Central memory CD4-positive, alpha-beta T cell (primary cell): ENCODE measurements around the gene CDT1.

Experiments used
- DNase-seq: peaks from one replicate; pipeline ENCODE4 v3.0.0; 2022
- total RNA-seq, 3 experiments: gene quantifications; one replicate each; lab custom pipeline; 2026; lab: John Stamatoyannopoulos, UW

CDT1 gene
- total RNA-seq = 0.22 to 47.7 (median 4.6) reads per million in 3 experiments

DNA sequence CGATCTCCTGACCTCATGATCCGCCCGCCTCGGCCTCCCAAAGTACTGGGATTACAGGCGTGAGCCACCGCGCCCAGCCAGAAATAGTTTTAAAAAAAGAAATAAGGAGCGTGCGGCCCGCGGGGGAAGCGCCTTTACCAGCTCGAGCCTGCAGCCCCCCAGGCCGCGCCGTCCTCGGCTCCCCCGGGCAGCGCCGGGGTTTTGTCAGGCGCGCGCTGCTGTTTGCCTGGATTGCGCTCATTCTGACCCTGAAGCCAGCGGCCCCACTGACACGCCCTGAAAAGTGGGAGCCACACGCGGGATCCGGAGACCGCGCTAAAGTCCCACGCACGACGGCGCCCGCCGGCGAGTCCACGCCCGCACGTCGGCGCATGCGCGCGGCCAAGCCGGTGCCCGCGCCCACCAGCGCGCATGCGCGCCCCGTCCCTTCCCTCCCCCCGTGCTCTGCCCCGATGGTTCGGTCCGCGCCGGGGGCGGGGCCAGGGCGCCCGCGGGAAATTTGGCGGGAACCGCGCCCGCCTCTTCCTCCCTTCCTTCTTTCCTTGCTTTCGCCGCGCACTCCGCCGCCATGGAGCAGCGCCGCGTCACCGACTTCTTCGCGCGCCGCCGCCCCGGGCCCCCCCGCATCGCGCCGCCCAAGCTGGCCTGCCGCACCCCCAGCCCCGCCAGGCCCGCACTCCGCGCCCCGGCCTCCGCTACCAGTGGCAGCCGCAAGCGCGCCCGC is at the start of gene CDT1:
CDT1 (plus strand) TSS at position 526 of the 724 bp plus-strand sequence; CDS start at position 569, 43 bp downstream.
- DNase-seq = peak; percentile 82

DNA sequence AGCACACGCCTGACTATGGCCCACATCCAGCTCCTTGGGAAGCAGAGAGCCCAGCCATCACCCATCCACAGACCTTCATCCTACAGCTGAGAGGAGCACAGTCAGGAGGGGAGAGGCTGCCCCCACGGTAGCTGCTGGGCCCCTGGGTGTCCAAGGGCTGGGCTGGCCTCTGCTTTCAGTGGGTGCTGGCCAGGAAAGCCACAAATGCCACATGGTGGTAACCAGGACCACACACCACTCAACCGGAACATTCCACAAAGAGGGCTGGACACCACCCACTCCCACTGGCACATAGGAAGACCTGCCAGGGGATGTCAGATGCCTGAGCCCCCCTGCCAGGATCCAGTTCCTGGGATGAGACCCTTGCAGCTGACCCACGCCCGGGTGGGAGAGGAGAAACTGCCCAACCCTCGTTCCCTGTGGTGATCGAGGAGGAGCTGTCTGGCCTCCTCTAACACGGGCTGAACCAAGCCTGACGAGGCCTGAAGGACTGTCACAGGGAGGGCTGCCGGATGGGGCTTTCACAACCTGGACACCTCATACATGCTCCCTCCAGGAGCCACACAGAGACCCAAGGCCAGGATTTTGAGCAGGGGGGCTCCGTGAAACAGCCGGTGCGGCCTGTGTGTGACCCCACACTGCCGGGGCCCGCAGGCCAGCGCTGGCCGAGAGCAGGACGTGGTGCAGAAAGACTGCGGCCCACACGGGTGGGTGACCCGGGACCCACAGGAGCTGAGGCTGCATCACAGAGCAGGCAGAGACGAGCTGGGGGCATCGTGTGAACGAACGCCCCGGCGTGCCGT is 49.3 kb upstream of the CDT1 start:
- no peak for DNase-seq

DNA sequence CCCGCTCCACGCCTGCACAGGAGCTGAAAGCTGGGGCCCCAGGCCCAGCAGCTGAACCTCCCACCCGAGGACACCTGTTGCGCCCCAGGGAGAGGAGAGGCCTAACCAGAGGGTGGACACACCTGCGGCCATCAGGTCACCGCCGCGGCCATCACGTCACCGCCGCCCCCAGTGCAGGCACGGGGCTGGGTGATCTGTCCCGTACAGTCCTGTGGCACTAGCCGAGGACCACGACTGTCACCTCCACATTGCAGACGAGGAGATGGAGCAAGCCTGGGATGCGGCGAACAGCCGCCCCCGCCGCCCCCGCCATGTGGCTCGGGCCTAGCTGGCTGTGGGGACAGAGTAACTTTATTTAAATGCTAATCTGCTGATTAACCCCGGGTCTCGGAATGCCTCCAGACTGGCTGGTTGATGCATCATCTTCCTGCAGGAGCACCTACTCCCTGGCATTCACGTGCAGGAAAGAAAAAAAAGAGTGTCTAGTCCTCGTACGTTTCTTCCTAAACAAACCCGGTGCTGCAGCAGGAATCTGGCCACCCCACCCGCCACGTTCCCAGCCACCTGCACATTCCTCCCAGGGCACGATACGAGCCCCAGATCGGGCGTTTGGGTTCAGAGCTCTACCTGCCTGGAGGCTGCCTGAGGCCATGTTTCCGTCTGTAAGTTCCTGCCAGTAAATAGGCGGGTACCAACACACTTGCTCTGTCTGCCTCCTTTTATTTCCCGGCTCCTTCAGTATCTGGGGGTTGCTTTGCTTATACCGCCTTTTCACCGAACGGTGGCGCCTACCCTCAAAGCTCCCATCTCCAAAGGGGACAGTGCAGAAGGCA is 48.5 kb upstream of the CDT1 start:
- DNase-seq = no peak

DNA sequence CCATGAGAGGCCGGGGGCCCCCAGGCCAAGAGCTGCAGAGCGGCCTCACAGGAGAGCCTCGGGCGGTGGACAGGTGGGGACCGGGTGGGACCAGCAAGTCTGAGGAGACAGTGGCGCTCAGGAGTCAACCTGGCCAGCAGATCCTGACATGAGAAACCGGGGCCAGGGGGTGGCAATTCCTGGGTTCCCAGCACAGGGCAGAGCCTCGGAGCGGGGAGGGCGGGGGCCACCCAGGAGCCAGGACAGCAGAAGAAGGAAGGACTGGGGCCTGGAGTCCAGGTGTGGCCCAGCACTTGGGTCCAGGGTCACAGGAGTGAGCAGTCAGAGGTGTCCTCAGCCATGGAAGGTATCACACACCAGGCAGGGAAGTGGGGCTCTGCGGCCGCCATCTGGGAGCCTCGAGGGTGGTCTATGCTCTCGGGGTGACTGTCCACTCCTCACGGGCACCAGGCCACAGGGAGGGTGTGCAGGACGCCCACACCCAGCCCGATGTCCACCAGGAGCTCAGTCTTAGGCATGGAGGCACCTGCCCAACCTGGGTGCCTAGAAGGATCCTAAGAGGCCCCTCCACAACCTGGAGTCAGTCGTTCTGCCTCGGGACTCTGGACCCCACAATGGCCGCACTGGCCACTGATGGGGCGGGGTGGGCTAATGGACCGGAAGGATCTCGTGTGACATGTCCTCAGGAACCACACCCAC is 47.7 kb upstream of the CDT1 start:
- no peak for DNase-seq

DNA sequence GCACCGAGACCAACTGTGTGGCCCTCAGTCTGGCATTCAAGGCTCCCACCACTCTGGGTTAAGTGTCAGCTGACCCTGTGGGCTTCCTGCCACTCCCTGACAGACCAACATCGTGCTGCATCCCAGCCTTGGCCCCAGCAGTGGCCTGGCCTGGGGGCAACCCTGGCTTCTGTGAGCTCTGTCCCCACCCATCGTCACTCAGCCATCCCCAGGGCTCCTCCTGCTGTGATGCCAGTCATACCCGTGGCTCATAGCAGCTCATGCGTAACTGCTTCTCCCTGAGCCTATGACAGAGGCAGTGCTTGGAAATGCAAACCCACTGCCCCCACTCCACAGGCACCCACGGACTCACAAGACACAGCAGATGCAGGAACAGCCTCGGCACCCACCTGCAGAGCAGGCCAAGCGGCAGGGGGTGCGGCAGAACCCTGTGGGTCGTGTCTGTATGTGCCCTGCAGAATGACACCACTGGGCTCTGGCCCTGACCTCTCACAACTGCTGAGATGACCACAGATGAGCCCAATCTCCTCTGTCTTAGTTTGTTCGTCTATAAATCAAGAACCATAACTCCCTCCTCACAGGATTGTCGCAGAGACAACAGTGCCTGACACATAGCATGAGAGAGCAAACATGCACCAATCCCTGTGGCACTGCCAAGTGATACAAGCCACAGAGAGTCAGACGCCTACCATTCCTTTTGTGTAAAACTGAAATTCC is 45.2 kb upstream of the CDT1 start:
- DNase-seq = no peak

DNA sequence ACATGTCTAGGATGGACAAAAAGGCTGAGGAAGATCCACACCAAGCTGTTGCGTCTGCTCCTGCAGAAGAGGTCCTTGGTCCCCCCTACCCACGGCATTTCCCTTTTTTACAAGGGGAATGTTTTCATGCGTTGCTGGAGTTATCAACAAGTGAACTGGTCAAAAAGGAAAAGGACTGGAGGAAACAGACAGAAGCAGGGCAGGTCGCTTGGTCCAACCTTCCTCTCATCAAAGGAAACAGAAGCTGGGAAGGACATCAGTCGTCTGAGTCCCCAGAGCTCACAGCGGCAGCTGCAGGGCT is 44.7 kb upstream of the CDT1 start:
- no peak for DNase-seq

DNA sequence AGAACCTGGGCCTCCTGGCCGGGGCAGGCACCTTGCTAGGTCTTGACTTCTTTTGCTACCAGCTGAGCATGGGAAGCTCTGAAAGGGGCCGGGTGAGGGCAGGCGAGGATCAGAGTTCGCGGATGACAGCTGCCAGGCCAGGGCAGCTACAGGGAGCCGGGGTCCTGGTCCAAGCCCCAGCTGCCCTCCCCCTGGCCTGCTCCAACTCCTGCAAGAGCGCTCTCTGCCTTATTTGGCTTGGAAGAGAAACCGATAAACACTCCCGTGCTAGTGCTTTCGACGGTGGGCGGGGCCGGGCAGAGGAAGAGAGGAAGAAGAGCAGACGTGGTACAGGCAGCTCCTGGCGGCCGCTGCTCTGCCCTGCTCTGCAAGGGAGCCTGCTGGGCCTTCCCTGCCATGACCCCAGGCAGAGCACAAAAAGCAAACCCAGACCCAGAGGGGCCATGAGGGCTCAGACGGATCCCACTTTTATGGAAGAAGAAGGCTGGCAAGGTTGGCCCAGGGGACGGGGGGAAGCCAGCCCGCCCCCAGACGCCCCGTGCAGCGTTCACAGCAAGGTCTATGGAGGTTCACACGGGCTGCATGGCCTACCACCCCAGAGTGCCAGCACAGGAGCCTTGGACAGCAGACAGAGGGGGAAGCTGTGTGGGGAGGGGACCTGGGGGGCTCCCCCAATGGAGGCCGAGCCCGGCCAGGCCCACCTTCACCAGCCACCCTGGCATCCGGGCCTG is 44.2 kb upstream of the CDT1 start:
- peak; percentile 64 for DNase-seq

DNA sequence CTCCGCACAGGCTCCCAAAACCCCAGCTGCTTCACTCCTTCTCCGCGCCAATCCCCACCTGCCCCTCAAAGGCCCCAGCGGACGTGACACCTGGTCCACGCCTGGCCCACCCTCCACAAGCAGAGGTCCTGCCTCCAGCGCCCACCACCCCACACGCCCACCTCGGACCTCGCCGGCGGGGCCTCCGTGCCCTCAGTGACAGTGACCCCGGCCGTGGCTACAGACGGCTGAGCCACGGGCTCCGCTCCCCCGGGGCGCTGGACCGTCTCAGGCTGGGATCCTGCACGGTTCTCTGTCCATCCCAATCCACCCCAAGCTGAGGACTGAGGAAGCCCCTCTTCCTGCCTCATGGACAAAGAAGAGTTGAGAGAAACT is 43.6 kb upstream of the CDT1 start:
- DNase-seq = no peak

DNA sequence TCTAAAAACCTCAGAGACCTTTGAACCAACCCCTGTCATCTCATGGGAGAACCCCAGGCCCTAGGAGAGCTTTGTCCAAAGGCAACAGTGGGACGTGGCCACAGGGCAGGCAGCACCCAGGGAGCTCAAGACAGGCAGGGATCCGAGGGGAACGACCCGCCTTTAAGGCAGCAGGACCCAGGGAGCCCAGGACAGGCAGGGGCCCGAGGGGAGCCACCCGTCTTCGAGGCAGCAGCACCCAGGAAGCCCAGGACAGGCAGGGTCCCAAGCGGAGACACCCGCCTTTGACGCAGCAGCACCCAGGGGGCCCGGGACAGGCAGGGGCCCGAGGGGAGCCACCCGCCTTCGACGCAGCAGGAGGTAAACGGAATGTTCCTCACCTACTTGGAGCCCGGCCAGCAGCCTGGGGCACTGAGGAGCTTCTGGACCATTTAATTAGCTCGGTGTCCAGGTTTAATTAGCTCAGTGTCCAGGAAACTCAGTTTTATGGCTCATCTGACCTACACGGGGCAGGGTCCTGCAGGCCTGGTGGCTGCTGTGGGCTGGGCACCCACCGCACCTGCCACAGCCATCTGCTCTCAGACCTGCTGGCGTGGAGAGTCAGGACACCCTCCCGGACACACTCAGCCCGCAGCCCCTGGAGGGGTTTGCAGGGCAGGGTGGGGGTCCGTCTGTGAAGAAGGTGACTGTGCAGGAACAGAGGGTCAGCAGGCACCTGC is 43.0 kb upstream of the CDT1 start:
- DNase-seq = no peak

DNA sequence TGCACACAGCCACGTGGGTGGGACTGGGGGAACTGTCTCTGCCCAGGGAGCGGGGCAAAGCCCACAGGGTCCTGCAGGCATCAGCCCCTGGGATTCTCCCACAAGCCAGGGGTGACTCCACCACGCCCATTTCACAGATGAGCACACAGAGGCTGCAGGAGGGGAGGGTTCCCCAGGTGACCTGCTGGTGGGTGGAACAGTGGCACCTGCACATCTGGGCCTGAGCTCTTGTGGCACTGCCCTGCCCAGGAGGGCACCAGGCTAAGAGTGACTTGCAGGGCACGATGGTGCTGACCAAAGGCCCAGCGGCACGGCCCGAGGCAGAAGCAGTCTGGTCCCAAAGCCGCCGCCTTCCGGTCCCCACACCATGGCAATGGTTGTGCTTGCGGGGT is 42.5 kb upstream of the CDT1 start:
- no peak for DNase-seq

DNA sequence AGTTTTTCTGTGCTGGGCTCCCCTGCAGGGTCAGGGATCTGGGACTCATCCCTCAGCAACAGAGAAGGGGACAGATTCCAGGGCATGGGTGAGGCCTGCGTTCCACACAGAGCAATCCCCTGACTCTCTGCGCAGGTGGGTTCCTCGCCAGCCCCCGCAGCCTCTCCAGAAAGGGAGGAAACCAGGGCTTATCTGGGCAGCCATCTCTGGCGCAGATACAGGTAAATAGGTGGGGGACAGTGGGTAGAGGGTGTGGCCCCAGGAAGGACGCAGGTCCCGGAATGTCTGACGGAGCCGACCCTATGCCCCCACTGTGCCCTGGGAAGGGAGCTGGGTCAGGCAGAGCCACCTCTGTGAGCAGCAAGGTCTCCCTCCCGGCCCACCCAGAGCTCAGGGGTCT is 41.8 kb upstream of the CDT1 start:
- DNase-seq = no peak

DNA sequence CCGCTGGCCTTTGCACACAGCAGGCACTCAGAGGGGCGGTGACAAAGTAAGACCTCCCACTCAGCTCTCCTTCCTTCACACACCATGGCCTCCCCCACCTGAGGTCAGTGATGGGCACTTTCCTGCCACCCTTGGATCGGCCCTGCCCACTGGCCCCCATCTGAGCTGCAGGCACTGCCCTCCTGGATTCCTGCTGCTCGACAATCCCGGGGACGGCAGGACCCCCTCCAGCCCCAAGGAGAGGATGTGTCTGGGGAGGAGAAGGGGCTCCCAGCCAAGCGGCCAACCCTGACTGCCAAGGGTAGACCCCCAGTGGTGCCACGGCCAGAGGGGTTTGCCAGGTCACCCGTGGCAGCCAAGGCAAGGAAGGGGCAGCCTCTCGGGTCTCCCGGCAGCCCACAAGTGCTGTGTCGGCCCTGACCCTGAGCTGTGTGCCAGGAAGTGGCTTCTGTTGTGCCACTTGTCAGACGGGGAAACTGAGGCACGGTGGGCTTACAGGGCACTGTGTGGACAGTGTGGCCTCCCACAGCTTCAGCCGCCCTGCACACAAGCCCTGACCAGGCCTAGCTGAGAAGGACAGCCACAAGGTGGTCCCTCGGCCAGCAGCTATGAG is 41.2 kb upstream of the CDT1 start:
- no peak for DNase-seq

DNA sequence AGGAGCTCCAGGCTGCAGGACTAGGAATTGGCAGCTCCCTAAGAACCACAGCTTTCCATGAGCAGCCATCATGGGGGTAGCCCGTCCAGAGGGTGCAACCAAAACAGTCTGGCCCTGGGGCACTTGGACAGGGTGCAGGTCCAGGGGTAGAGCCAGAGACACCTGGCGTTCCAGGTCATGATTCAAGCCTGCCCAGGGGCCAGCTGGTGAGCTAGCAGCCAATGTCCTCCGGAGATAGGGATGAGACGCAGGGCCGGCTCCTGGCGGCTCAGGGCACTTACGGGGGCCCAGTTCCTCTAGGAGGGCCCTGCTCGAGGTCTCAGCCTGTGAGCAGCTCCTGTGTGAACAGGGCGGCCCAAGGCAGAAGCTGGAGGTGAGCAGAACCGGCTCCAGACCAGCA is 40.6 kb upstream of the CDT1 start:
- DNase-seq = no peak

DNA sequence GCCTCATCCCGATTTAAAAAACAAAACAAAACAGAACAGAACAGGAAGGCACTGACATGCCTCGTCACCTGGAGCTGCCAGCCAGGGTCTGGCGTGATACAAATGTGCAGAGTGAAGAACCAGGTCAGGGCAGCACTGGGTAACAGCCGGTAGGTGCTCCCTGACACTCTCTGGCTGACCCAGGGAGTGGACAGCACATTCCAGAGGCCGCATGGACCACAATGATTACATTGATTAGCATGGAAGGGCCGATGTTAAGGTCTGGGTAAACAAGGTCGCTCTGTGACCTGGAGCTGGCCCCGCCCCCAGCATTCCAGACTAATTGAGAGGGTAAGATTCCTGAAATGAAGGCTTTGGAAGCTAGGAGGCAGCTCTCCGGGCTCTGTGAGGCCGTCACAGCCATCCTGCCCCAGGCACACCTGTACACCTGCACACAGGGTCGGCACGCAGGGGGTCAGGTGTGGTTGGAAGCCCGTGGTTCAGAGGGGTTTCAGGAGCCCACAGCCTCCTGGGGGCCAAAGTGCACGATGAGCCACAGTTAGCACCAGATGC is 40.0 kb upstream of the CDT1 start:
- DNase-seq = no peak

DNA sequence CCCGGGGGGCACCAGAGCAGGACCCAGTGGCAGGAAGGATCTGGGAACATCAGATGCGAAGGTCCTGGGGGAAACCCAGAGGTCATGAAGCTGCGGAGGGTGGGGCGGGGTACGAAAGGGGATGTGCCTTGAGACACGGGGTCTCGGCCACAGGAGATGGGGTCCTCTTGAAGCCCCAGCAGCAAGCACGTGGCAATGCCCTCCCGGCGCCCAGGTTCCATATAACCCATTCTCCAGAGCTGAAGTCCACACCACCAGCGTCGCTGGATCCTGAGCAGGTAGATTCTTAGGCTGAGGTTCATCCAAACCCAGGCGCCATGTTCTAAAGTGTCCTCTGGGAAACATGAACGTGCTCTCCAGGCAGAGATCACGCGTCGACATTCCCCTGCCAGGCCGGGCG is 39.5 kb upstream of the CDT1 start:
- no peak for DNase-seq

DNA sequence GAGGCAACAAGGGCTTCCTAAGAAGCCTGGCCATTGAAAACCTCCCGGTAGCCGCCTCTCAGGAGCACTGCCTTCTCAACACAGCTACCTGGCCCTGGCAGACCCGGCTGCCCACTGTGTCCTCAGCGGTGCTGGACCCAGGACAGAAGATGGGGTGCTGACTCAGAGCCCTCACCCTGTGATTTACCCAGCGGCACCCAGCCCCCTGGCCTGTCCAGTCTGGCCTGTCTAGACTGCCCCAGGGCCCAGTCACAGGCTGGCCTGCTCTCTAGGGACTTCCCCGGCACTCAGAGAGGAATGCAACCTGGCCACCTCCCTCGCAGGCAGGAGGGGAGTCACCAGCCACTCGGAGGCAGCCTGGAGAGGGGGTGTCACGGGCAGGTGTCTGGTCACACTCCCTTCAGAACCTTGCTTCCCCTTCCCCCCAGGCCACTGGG is 38.7 kb upstream of the CDT1 start:
- no peak for DNase-seq

DNA sequence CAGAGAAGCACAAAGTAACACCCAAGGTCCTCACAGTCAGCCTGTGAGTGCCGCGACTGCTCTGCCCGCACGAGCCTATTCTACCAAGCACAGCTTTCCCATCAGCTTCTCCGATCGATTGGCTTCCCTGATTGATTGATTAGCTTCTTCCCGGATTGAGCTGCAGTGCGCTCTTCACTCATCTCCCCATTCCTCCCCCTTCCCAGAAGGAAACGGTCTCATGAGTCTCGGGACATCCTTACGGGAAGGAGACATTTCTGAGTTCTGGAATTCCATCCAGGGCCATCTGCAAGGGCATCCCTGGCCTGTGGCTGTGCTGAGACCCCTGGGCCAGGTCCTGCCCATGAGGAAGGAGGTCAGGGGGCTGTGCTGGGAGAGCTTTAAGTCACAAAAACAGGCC is 36.6 kb upstream of the CDT1 start:
- DNase-seq = no peak

DNA sequence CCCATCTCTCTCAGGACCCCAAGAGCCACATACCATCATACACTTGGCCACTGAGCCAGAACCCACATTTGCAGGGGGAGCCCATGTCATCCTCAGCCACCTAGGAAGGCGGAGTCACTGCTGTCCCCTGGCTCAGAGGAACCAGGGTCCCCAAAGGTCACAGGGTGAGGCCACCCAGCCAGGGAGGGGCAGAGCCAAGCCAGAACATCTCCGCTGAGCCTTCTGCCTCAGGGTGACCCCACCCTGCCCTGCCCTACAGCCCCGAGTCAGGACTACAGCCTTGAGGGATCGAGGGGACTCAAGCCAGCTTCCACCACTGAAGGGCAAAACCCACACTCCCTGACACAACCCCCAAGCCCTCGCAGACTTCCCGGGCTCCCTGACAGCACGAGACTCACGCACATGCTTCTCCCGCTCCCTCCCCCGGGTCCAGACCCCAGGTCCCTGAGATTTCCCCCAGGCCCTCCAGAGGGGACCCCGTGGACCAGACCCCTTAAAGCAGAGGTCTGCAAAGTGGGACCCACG is 36.0 kb upstream of the CDT1 start:
- no peak for DNase-seq

DNA sequence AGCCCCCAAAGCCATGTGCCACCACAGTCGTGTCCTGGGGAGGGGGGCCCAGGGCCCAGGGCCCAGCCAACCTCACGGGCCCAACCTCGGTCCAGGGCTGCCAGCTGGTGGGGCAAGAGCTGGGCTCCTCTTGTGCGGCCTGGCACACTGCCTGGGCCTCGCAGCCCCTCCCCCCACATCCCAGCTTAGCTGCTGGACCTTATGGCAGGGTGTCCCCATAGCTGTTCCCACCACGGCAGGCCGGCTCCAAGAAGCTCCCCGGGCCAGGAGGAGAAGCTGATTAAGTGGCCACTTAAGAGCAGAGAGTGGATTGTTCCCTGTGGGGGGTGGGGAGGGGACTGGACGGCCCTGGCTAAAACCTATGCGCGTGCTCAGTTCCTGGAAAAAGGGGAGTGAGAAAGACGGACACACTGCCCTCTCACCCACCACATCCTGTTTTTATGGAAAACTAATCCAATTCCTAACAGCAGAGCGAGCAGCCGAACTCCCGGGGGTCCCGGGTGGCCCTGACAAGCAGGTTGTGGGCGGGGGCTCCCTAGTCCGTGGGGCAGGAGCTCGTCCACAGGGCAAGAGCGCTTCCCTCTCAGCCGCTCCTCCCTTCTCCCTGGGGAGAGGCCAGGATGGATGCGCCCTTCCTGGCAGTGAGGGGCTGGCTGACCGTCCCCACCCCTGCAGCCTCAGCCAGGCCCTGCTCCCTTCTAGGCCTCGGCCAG is 35.4 kb upstream of the CDT1 start:
- no peak for DNase-seq
